ENCODE results near the gene DRAXIN.

DRAXIN gene

GRCh38 chr1:11704691-11705475 lies 13.4 kb downstream of the DRAXIN start:
- H3K4me1 ChIP-seq (ENCODE audit: control insufficient read depth, insufficient read depth, low read length), result peaks cover 4% of the 10 kb centered on the region; the same call in 1 of the 2 replicates
- POLR2A ChIA-PET, result interaction anchor here (0.5 kb wide), 1 partner anchor 207 kb away, joined by 6 read pairs; no protein-coding TSS in a partner anchor
- CTCF ChIA-PET, result interaction anchor here (0.6 to 1.4 kb wide), 4 partner anchors 15 to 40 kb away, joined by 3 to 9 read pairs (median 4); no protein-coding TSS in a partner anchor

More at GRCh38 chr1:11704691-11705475, 13.4 kb downstream of the DRAXIN start:
- Histone ChIP-seq H3K4me3 (ENCODE audit: low read depth, low read length) (no peak overlapping the region), H3K36me3 (ENCODE audit: control insufficient read depth in 2 of 2, insufficient read depth in 1 of 2, low read length in 2 of 2) (no peaks in the 10 kb centered on the region), H3K9me3 (ENCODE audit: control insufficient read depth, insufficient read depth, low read depth, low read length) (no peaks in the 10 kb centered on the region), H3K27ac (ENCODE audit: extremely low read depth, low read depth, low read length) (no peak overlapping the region)
- TF ChIP-seq ZNF140 (tag by site-specific recombination; IDR thresholded peaks at IDR 0.05) (no peak), ZNF629 (tag by site-specific recombination; IDR thresholded peaks at IDR 0.05) (no peak), ZNF76 (tag by site-specific recombination; IDR thresholded peaks at IDR 0.05; ENCODE audit: borderline replicate concordance, low read depth) (no peak), ZNF423 (tag by site-specific recombination; IDR thresholded peaks at IDR 0.05) (peak; percentile 79), ZNF155 (tag by site-specific recombination; IDR thresholded peaks at IDR 0.05) (no peak), ZNF202 (tag by site-specific recombination; IDR thresholded peaks at IDR 0.05; ENCODE audit: borderline replicate concordance) (no peak), FEZF1 (tag by site-specific recombination; IDR thresholded peaks at IDR 0.05) (peak; percentile 54), ZNF132 (tag by site-specific recombination; IDR thresholded peaks at IDR 0.05; ENCODE audit: borderline replicate concordance) (no peak), ZNF610 (tag by site-specific recombination; IDR thresholded peaks at IDR 0.05; ENCODE audit: borderline replicate concordance) (no peak), ZNF785 (tag by site-specific recombination; IDR thresholded peaks at IDR 0.05) (no peak), ZNF341 (tag by site-specific recombination; IDR thresholded peaks at IDR 0.05; ENCODE audit: low read depth) (peak; percentile 74), ZNF560 (tag by site-specific recombination; IDR thresholded peaks at IDR 0.05; ENCODE audit: borderline replicate concordance) (no peak), SP2 (tag by site-specific recombination; IDR thresholded peaks at IDR 0.05) (no peak), ZBTB8A (tag by site-specific recombination; IDR thresholded peaks at IDR 0.05) (0 out of 2 replicates have a peak, but pooled peaks have one; percentile 31), ZNF24 (tag by site-specific recombination; IDR thresholded peaks at IDR 0.05) (no peak), ZIC2 (tag by site-specific recombination; IDR thresholded peaks at IDR 0.05) (peak; percentile 95), ZNF175 (tag by site-specific recombination; IDR thresholded peaks at IDR 0.05) (no peak), KLF9 (tag by site-specific recombination; IDR thresholded peaks at IDR 0.05; ENCODE audit: low read depth) (no peak), ZNF362 (tag by site-specific recombination; IDR thresholded peaks at IDR 0.05) (no peak), HOXD13 (CRISPR knock-in tag; IDR thresholded peaks at IDR 0.05; ENCODE audit: borderline replicate concordance) (no peak), BCL11B (tag by site-specific recombination; IDR thresholded peaks at IDR 0.05; ENCODE audit: low read depth) (no peak), GLI2 (tag by site-specific recombination; IDR thresholded peaks at IDR 0.05; ENCODE audit: borderline replicate concordance, low read depth) (no peak), ZNF221 (tag by site-specific recombination; IDR thresholded peaks at IDR 0.05; ENCODE audit: borderline replicate concordance) (no peak), ZNF398 (tag by site-specific recombination; IDR thresholded peaks at IDR 0.05) (peak; percentile 73), PRDM10 (tag by site-specific recombination; IDR thresholded peaks at IDR 0.05) (peak; percentile 55), ZFHX2 (tag by site-specific recombination; conservative IDR thresholded peaks at IDR 0.05) (peak; percentile 80), ZNF677 (tag by site-specific recombination; IDR thresholded peaks at IDR 0.05) (no peak), SCRT2 (tag by site-specific recombination; IDR thresholded peaks at IDR 0.05) (no peak), ZNF48 (tag by site-specific recombination; IDR thresholded peaks at IDR 0.05) (no peak), ZNF621 (tag by site-specific recombination; IDR thresholded peaks at IDR 0.05) (no peak), EGR2 (tag by site-specific recombination; IDR thresholded peaks at IDR 0.05; ENCODE audit: low read depth) (0 out of 2 replicates have a peak, but pooled peaks have one; percentile 37), TRIM28 (IDR thresholded peaks at IDR 0.05; ENCODE audit: borderline replicate concordance, low read length) (no peak)

All from HEK293 (cell line).